RPMI8226 (cell line): Measurements from ENCODE around the gene DELE1.

ENCODE experiments used
- DNase-seq: peaks from one replicate; pipeline ENCODE4 v3.0.0-alpha.2; 2015

DELE1 gene

GRCh38 chr5:141923448-141924313 lies at the start of gene DELE1:
TSS of gene DELE1 (plus strand) at chr5:141923871. CDS start at chr5:141923942, 71 bp downstream.
- peak; percentile 92 for DNase-seq

GRCh38 chr5:141873933-141874261 lies 49.8 kb upstream of the DELE1 start:
- no peak for DNase-seq

GRCh38 chr5:141874262-141874964 lies 49.3 kb upstream of the DELE1 start:
- no peak for DNase-seq

GRCh38 chr5:141875022-141875740 lies 48.5 kb upstream of the DELE1 start:
- DNase-seq, result no peak

GRCh38 chr5:141875795-141876627 lies 47.7 kb upstream of the DELE1 start:
- DNase-seq, result peak; percentile 48

- no peak for DNase-seq
Measured at GRCh38 chr5:141876628-141877355, 46.9 kb upstream of the DELE1 start.

- peak; percentile 48 for DNase-seq
Measured at GRCh38 chr5:141877356-141878185, 46.1 kb upstream of the DELE1 start.

- peak; percentile 51 for DNase-seq
Measured at GRCh38 chr5:141878186-141878710, 45.4 kb upstream of the DELE1 start, which contains the start of gene PCDH1. TSS of gene PCDH1 (minus strand) at chr5:141878410. CDS start at chr5:141878262, 148 bp downstream.

- peak; percentile 98 for DNase-seq
Measured at GRCh38 chr5:141878711-141879425, 44.8 kb upstream of the DELE1 start.

- DNase-seq, result no peak
Measured at GRCh38 chr5:141879426-141879759, 44.3 kb upstream of the DELE1 start.

- DNase-seq, result peak; percentile 74
Measured at GRCh38 chr5:141879941-141880738, 43.5 kb upstream of the DELE1 start.

- DNase-seq, result peak; percentile 87
Measured at GRCh38 chr5:141880961-141881801, 42.5 kb upstream of the DELE1 start.

GRCh38 chr5:141881886-141882285 lies 41.8 kb upstream of the DELE1 start:
- peak; percentile 48 for DNase-seq

- DNase-seq, result no peak
Measured at GRCh38 chr5:141882594-141883183, 41.0 kb upstream of the DELE1 start.

- DNase-seq, result peak; percentile 60
Measured at GRCh38 chr5:141883184-141883891, 40.3 kb upstream of the DELE1 start.

- DNase-seq, result no peak
Measured at GRCh38 chr5:141883892-141884318, 39.8 kb upstream of the DELE1 start.

- peak; percentile 31 for DNase-seq
Measured at GRCh38 chr5:141889282-141889871, 34.3 kb upstream of the DELE1 start.
